Naive thymus-derived CD4-positive, alpha-beta T cell (primary cell): ENCODE results near the gene B4GALNT3. TPM values are rescaled to one million over a fixed set of nuclear protein-coding genes. Genes with fewer than 3 reads are reported as not detected.
A peak's percentile ranks its signal among the peaks of the same experiment; 100 is the strongest.

Experiments used
- ATAC-seq: fragments of 150-1000 bp; cut with Tn5 transposase; 2 replicates; pipeline ENCODE4 v1.10.0; 2021; ENCODE audit warnings: mild to moderate bottlenecking, moderate library complexity
- CTCF ChIA-PET: fragments of 350-600 bp; sonication (Branson Sonifier 250); formaldehyde crosslinking; loops from one replicate; lab custom pipeline; 2021; ENCODE audit warnings: antibody characterized with exemption; lab: Charles Lee
- POLR2A ChIA-PET: fragments of 350-600 bp; sonication (Branson Sonifier 250); formaldehyde crosslinking; loops from one replicate; lab custom pipeline; 2021; ENCODE audit warnings: antibody characterized with exemption, inconsistent platforms; lab: Charles Lee
- DNase-seq, 9 donors: peaks; one replicate each; pipeline versions ENCODE4 v3.0.0 to v3.0.0-alpha.2; 2020 to 2022; ENCODE audit warnings: mixed read lengths in 1 of 9
- H3K27ac ChIP-seq: one replicate; pipeline ENCODE4 v1.7.0; 2013; ENCODE audit warnings: mild to moderate bottlenecking, low read depth, low read length, moderate library complexity
- H3K27me3 ChIP-seq, 2 donors: one replicate each; pipeline ENCODE4 v1.7.0; 2013; ENCODE audit warnings: low read length in 2 of 2, mild to moderate bottlenecking in 2 of 2, moderate library complexity in 2 of 2; ENCODE audit not compliant: control insufficient read depth in 2 of 2, insufficient read depth in 2 of 2
- H3K36me3 ChIP-seq, 3 experiments: 1 replicate in 2 of 3; 2 replicates in 1 of 3; pipeline ENCODE4 v1.7.0; 2013; ENCODE audit warnings: low read length in 3 of 3, mild to moderate bottlenecking in 3 of 3, moderate library complexity in 1 of 3; ENCODE audit not compliant: insufficient read depth in 3 of 3, control insufficient read depth in 2 of 3
- H3K4me1 ChIP-seq, 2 donors: one replicate each; pipeline ENCODE4 v1.7.0; 2013; ENCODE audit warnings: low read length in 2 of 2, mild to moderate bottlenecking in 2 of 2, moderate library complexity in 1 of 2; ENCODE audit not compliant: control insufficient read depth in 2 of 2, insufficient read depth in 2 of 2
- H3K4me3 ChIP-seq: 2 replicates; pipeline ENCODE4 v1.7.0; 2013; ENCODE audit warnings: mild to moderate bottlenecking, low read length
- H3K9me3 ChIP-seq, 3 experiments: 1 replicate in 2 of 3; 2 replicates in 1 of 3; pipeline ENCODE4 v1.7.0; 2013; ENCODE audit warnings: low read length in 3 of 3; ENCODE audit not compliant: control insufficient read depth in 2 of 3
- H3K27ac Mint-ChIP-seq, 9 donors: one replicate each; pipeline ENCODE4 v1.8.0; 2020 to 2022; ENCODE audit warnings: mixed read lengths in 9 of 9, mild to moderate bottlenecking in 8 of 9, moderate library complexity in 5 of 9, inconsistent platforms in 2 of 9
- H3K27me3 Mint-ChIP-seq, 5 donors: one replicate each; pipeline ENCODE4 v1.8.0; 2021 to 2022; ENCODE audit warnings: mixed read lengths in 5 of 5, mild to moderate bottlenecking in 1 of 5
- H3K36me3 Mint-ChIP-seq, 5 donors: one replicate each; pipeline ENCODE4 v1.8.0; 2020 to 2022; ENCODE audit warnings: mixed read lengths in 5 of 5, mild to moderate bottlenecking in 3 of 5, inconsistent platforms in 1 of 5
- H3K4me1 Mint-ChIP-seq, 7 donors: one replicate each; pipeline ENCODE4 v1.8.0; 2020 to 2022; ENCODE audit warnings: mixed read lengths in 7 of 7, mild to moderate bottlenecking in 3 of 7, inconsistent platforms in 1 of 7
- H3K4me3 Mint-ChIP-seq, 10 donors: one replicate each; pipeline ENCODE4 v1.8.0; 2020 to 2022; ENCODE audit warnings: mild to moderate bottlenecking in 10 of 10, mixed read lengths in 10 of 10, moderate library complexity in 6 of 10, inconsistent platforms in 2 of 10
- H3K9me3 Mint-ChIP-seq, 11 donors: one replicate each; pipeline ENCODE4 v1.8.0; 2020 to 2022; ENCODE audit warnings: mixed read lengths in 11 of 11, mild to moderate bottlenecking in 4 of 11, inconsistent platforms in 1 of 11, moderate library complexity in 1 of 11
- intact Hi-C, 2 donors: fragments of 100-400 bp; cut with micrococcal nuclease; formaldehyde crosslinking; loops; one replicate each; pipeline ENCODE4 v1.15.1; 2023
- polyA plus RNA-seq, 2 donors: library from polyadenylated mRNA; unstranded; fragments of 300-500 nt; fragmentation: Illumina TruSeq; gene quantifications; one replicate each; pipeline ENCODE4 v1.2.3, GENCODE V29; 2021
- total RNA-seq, 6 experiments: library from RNA in 5 of 6; stranded (reverse) in 5 of 6; gene quantifications; 1 replicate in 5 of 6; 2 replicates in 1 of 6; pipeline ENCODE4 v1.2.3 and lab custom pipeline; 2021 to 2026

B4GALNT3 gene
- total and polyA plus RNA-seq, 7 experiments from 2014 or later: 0.21 to 12.2 (median 1.3) TPM

- Mint-ChIP-seq H3K4me1 (peaks cover 11 to 30% (median 22%) of the 10 kb centered on the region in 7 donors), H3K9me3 (peaks cover 3 to 16% (median 8%) of the 10 kb centered on the region in 11 donors), H3K27ac (peak overlapping the region in 1 of 9 donors; percentile 41), H3K36me3 (peaks cover 0 to 10% (median 5%) of the 10 kb centered on the region in 5 donors), H3K4me3 (no peak overlapping the region), H3K27me3 (peaks cover 0 to 6% (median 0%) of the 10 kb centered on the region in 5 donors)
- POLR2A ChIA-PET: interaction anchor here (0.9 kb wide), 1 partner anchor 86 kb away, joined by 6 read pairs; no protein-coding TSS in a partner anchor
- Histone ChIP-seq H3K27me3 (no peaks in the 10 kb centered on the region), H3K27ac (no peak overlapping the region), H3K9me3 (peaks cover 0 to 11% (median 0%) of the 10 kb centered on the region in 3 experiments), H3K4me3 (no peak overlapping the region), H3K4me1 (peaks cover 19 to 25% of the 10 kb centered on the region in 2 donors), H3K36me3 (no peaks in the 10 kb centered on the region)
- DNase-seq (no peak), ATAC-seq (no peak)
- intact Hi-C loops: no loop called here
- CTCF ChIA-PET: interaction anchor here (0.7 to 0.8 kb wide), 3 partner anchors 82 to 520 kb away, joined by 3 to 4 read pairs (median 3); no protein-coding TSS in a partner anchor
Observed at GRCh38 chr12:536751-537245, 77.1 kb downstream of the B4GALNT3 start.

GRCh38 chr12:537772-538171 is 78.0 kb downstream of the B4GALNT3 start:
- peaks cover 0 to 6% (median 4%) of the 10 kb centered on the region in 5 donors for H3K27me3 Mint-ChIP-seq
- Histone ChIP-seq H3K4me3 (no peak overlapping the region), H3K27me3 (no peaks in the 10 kb centered on the region), H3K36me3 (no peaks in the 10 kb centered on the region), H3K27ac (no peak overlapping the region), H3K4me1 (peaks cover 19 to 25% of the 10 kb centered on the region in 2 donors), H3K9me3 (peaks cover 0 to 3% (median 0%) of the 10 kb centered on the region in 3 experiments)
- no peak for DNase-seq
- ATAC-seq: no peak
- ChIA-PET CTCF (interaction anchor here (0.7 kb wide), 1 partner anchor 76 kb away, joined by 5 read pairs; no protein-coding TSS in a partner anchor), POLR2A (interaction anchor here (1.7 kb wide), 1 partner anchor 14 kb away, joined by 7 read pairs; no protein-coding TSS in a partner anchor)
- peaks cover 0 to under 1% (median 0%) of the 10 kb centered on the region in 5 donors for H3K36me3 Mint-ChIP-seq
- H3K9me3 Mint-ChIP-seq: peaks cover 0 to 6% (median under 1%) of the 10 kb centered on the region in 11 donors
- intact Hi-C loops: no loop called here
- no peak overlapping the region for H3K4me3 Mint-ChIP-seq
- H3K4me1 Mint-ChIP-seq: peaks cover 14 to 36% (median 26%) of the 10 kb centered on the region in 7 donors
- no peak overlapping the region for H3K27ac Mint-ChIP-seq

- H3K9me3 ChIP-seq: no peaks in the 10 kb centered on the region
- H3K36me3 ChIP-seq: no peaks in the 10 kb centered on the region
- H3K4me3 ChIP-seq: peak overlapping the region; percentile 24
- Mint-ChIP-seq H3K36me3 (no peaks in the 10 kb centered on the region), H3K27me3 (peaks cover 0 to 6% (median 4%) of the 10 kb centered on the region in 5 donors), H3K9me3 (peaks cover 0 to under 1% (median 0%) of the 10 kb centered on the region in 11 donors), H3K4me1 (peaks cover 14 to 36% (median 26%) of the 10 kb centered on the region in 7 donors), H3K27ac (peak overlapping the region; percentile 18 to 93 (median 66)), H3K4me3 (peak overlapping the region; percentile 47 to 80 (median 68))
- ChIA-PET POLR2A (interaction anchor here (0.6 to 1.7 kb wide), 2 partner anchors 13 to 96 kb away, joined by 3 to 7 read pairs; no protein-coding TSS in a partner anchor), CTCF (interaction anchor here (0.9 to 1.6 kb wide), 2 partner anchors 10 to 23 kb away, joined by 4 to 6 read pairs; no protein-coding TSS in a partner anchor)
- H3K27me3 ChIP-seq: no peaks in the 10 kb centered on the region
- ATAC-seq (peak; percentile 98), DNase-seq (peak in 7 of 9 donors; percentile 76 to 92 (median 89))
- peaks cover 19 to 25% of the 10 kb centered on the region in 2 donors for H3K4me1 ChIP-seq
- intact Hi-C loops: no loop called here
- H3K27ac ChIP-seq: no peak overlapping the region
Observed at GRCh38 chr12:538731-539539, 79.2 kb downstream of the B4GALNT3 start.

- intact Hi-C loops: no loop called here
- Histone ChIP-seq H3K9me3 (no peaks in the 10 kb centered on the region), H3K36me3 (no peaks in the 10 kb centered on the region), H3K4me3 (no peak overlapping the region), H3K4me1 (peaks cover 19 to 25% of the 10 kb centered on the region in 2 donors), H3K27ac (no peak overlapping the region), H3K27me3 (peaks cover 0 to 2% of the 10 kb centered on the region in 2 donors)
- H3K36me3 Mint-ChIP-seq: peaks cover 0 to 4% (median 0%) of the 10 kb centered on the region in 5 donors
- no peaks in the 10 kb centered on the region for H3K9me3 Mint-ChIP-seq
- H3K27ac Mint-ChIP-seq: peak overlapping the region; percentile 29 to 93 (median 66)
- H3K27me3 Mint-ChIP-seq: peaks cover 5 to 12% (median 9%) of the 10 kb centered on the region in 5 donors
- H3K4me3 Mint-ChIP-seq: peak overlapping the region; percentile 2 to 80 (median 62)
- peaks cover 14 to 40% (median 30%) of the 10 kb centered on the region in 7 donors for H3K4me1 Mint-ChIP-seq
- ATAC-seq (no peak), DNase-seq (no peak)
- CTCF ChIA-PET: interaction anchor here (0.9 to 1.6 kb wide), 4 partner anchors 9 to 85 kb away, joined by 3 to 6 read pairs (median 4); no protein-coding TSS in a partner anchor
- POLR2A ChIA-PET: interaction anchor here (0.6 to 1.7 kb wide), 2 partner anchors 12 to 97 kb away, joined by 3 to 7 read pairs; no protein-coding TSS in a partner anchor
Observed at GRCh38 chr12:539540-540310, 80.0 kb downstream of the B4GALNT3 start.

- peaks cover 17 to 47% (median 39%) of the 10 kb centered on the region in 7 donors for H3K4me1 Mint-ChIP-seq
- H3K4me3 Mint-ChIP-seq: peak overlapping the region in 1 of 10 donors; percentile 61
- no peak for ATAC-seq
- H3K27ac ChIP-seq: no peak overlapping the region
- H3K4me3 ChIP-seq: no peak overlapping the region
- H3K27me3 ChIP-seq: peaks cover 0 to 2% of the 10 kb centered on the region in 2 donors
- H3K27ac Mint-ChIP-seq: no peak overlapping the region
- ChIA-PET CTCF (interaction anchor here (1.0 kb wide), 1 partner anchor 102 kb away, joined by 4 read pairs; no protein-coding TSS in a partner anchor), POLR2A (no interaction called here)
- H3K9me3 Mint-ChIP-seq: no peaks in the 10 kb centered on the region
- H3K4me1 ChIP-seq: peaks cover 19 to 31% of the 10 kb centered on the region in 2 donors
- intact Hi-C loops: no loop called here
- H3K36me3 Mint-ChIP-seq: peaks cover 0 to 4% (median 3%) of the 10 kb centered on the region in 5 donors
- H3K9me3 ChIP-seq: no peaks in the 10 kb centered on the region
- DNase-seq: no peak
- no peaks in the 10 kb centered on the region for H3K36me3 ChIP-seq
- peaks cover 11 to 25% (median 14%) of the 10 kb centered on the region in 5 donors for H3K27me3 Mint-ChIP-seq
Observed at GRCh38 chr12:541676-542324, 82.1 kb downstream of the B4GALNT3 start.
